ENCODE data around the gene SNTN. TPM values are rescaled to one million over a fixed set of nuclear protein-coding genes. Genes with fewer than 3 reads are reported as not detected.
A peak's percentile ranks its signal among the peaks of the same experiment; 100 is the strongest.
"Not testable (repeated sequence)": the region's sequence is repeated elsewhere in the genome, so short reads cannot be mapped to it uniquely, and the experiment has no call there.

Gene SNTN
- total and polyA plus RNA-seq, 8 donors = 1.7 to 17.8 (median 10.5) TPM; not detected in 1

DNA sequence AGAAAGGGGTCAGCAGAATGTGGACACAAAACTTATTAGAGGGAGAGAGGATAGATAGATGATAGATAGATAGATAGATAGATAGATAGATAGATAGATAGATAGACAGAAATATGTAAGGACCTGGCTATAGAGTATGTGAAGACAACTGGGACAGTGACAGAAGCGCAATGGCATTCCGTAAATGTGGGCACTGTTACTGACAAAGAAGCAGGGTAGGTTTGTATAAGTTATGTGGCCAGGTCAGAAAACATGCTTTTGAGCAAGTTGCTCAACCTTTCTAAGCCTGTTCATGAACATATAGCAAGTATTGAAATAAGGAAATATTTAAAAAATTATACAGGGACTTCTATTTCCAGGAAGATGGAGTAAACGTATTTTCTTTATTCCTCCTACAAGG lies 17.3 kb upstream of the SNTN start:
- TF ChIP-seq, protein P1, sequence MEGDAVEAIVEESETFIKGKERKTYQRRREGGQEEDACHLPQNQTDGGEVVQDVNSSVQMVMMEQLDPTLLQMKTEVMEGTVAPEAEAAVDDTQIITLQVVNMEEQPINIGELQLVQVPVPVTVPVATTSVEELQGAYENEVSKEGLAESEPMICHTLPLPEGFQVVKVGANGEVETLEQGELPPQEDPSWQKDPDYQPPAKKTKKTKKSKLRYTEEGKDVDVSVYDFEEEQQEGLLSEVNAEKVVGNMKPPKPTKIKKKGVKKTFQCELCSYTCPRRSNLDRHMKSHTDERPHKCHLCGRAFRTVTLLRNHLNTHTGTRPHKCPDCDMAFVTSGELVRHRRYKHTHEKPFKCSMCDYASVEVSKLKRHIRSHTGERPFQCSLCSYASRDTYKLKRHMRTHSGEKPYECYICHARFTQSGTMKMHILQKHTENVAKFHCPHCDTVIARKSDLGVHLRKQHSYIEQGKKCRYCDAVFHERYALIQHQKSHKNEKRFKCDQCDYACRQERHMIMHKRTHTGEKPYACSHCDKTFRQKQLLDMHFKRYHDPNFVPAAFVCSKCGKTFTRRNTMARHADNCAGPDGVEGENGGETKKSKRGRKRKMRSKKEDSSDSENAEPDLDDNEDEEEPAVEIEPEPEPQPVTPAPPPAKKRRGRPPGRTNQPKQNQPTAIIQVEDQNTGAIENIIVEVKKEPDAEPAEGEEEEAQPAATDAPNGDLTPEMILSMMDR (IDR thresholded peaks at IDR 0.05) = no peak
- intact Hi-C loops (cut with DNase I) = no loop called here
- Histone ChIP-seq H3K27ac (no peak overlapping the region), H3K36me3 (no peaks in the 10 kb centered on the region), H3K27me3 (no peaks in the 10 kb centered on the region), H3K4me3 (no peak overlapping the region), H3K9me3 (no peaks in the 10 kb centered on the region), H3K4me1 (no peaks in the 10 kb centered on the region)
- ATAC-seq = no peak
- no peak for DNase-seq

GRCh38 chr3:63639806-63640205 lies 12.7 kb upstream of the SNTN start:
- TF ChIP-seq, protein P1 (IDR thresholded peaks at IDR 0.05) = no peak
- Histone ChIP-seq H3K9me3 (no peaks in the 10 kb centered on the region), H3K27me3 (no peaks in the 10 kb centered on the region), H3K27ac (no peak overlapping the region), H3K36me3 (no peaks in the 10 kb centered on the region), H3K4me1 (no peaks in the 10 kb centered on the region), H3K4me3 (no peak overlapping the region)
- ATAC-seq (no peak), DNase-seq (no peak)
- intact Hi-C loops (cut with DNase I) = no loop called here

DNA sequence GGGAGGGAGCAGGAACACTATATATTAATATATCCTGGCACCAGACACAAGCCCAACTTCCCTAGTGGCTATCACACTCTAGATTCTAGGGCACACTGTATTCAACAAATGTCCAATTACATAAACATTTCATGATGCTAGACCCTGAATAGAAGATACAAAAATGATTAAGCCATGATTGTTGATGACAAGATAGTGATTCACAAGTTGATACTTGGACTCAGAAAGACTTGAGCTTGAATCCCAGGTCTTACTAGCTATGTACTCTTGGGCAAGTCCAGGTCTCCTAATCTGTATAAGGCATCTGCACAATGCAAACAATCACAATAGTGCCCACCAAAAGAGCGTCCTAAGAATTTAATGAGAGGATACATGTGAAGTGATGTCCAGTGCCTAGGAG lies 10.0 kb upstream of the SNTN start:
- Histone ChIP-seq H3K4me1 (no peaks in the 10 kb centered on the region), H3K27ac (no peak overlapping the region), H3K4me3 (no peak overlapping the region), H3K36me3 (no peaks in the 10 kb centered on the region), H3K27me3 (no peaks in the 10 kb centered on the region), H3K9me3 (no peaks in the 10 kb centered on the region)
- no peak for ATAC-seq
- intact Hi-C loops (cut with DNase I) = no loop called here
- TF ChIP-seq, protein P1 (IDR thresholded peaks at IDR 0.05) = no peak
- no peak for DNase-seq

- DNase-seq = no peak
- no peaks in the 10 kb centered on the region for H3K36me3 ChIP-seq
- intact Hi-C loops (cut with DNase I) = no loop called here
- no peaks in the 10 kb centered on the region for H3K27me3 ChIP-seq
- TF ChIP-seq, protein P1 (IDR thresholded peaks at IDR 0.05) = no peak
- no peak overlapping the region for H3K27ac ChIP-seq
- H3K9me3 ChIP-seq = no peaks in the 10 kb centered on the region
- H3K4me1 ChIP-seq = no peaks in the 10 kb centered on the region
- no peak overlapping the region for H3K4me3 ChIP-seq
- ATAC-seq = no peak
These were observed 8.2 kb upstream of the SNTN start for GRCh38 chr3:63644212-63644797.

- DNase-seq = peak in 1 of 4 donors; percentile 61
- not testable (repeated sequence) for H3K4me3 ChIP-seq
These were observed 7.3 kb upstream of the SNTN start for GRCh38 chr3:63644928-63645781.

More at GRCh38 chr3:63644928-63645781, 7.3 kb upstream of the SNTN start:
- H3K27ac ChIP-seq; H3K27me3 ChIP-seq; intact Hi-C loops (cut with DNase I); H3K4me1 ChIP-seq; H3K36me3 ChIP-seq; H3K9me3 ChIP-seq: not testable (repeated sequence)
- ATAC-seq = peak; percentile 44

Data from left lung (tissue), 10 donors.